Epithelial cell of proximal tubule (primary cell): ENCODE measurements around the gene ACTL8. TPM values are rescaled to one million over a fixed set of nuclear protein-coding genes. Genes with fewer than 3 reads are reported as not detected.

ENCODE experiments used
- DNase-seq: peaks from one replicate; pipeline ENCODE4 v3.0.0-alpha.2; 2011; ENCODE audit warnings: low read depth
- H3K4me3 ChIP-seq: 2 replicates; pipeline ENCODE4 v1.5.1; 2011; ENCODE audit warnings: low read depth, mild to moderate bottlenecking, low read length
- total RNA-seq: library from RNA; depleted of rRNA; stranded (reverse); fragments of >200 nt; gene quantifications from 2 replicates; pipeline ENCODE4 v1.2.3, GENCODE V29; 2015
- TF ChIP-seq, protein P1 (sequence below): conservative IDR thresholded peaks from 2 replicates; pipeline ENCODE4 v1.5.1; 2012; ENCODE audit warnings: low read depth, mild to moderate bottlenecking, low read length

ACTL8 gene
- total RNA-seq, 1 donor from 2014 or later: not detected

- TF ChIP-seq, protein P1, sequence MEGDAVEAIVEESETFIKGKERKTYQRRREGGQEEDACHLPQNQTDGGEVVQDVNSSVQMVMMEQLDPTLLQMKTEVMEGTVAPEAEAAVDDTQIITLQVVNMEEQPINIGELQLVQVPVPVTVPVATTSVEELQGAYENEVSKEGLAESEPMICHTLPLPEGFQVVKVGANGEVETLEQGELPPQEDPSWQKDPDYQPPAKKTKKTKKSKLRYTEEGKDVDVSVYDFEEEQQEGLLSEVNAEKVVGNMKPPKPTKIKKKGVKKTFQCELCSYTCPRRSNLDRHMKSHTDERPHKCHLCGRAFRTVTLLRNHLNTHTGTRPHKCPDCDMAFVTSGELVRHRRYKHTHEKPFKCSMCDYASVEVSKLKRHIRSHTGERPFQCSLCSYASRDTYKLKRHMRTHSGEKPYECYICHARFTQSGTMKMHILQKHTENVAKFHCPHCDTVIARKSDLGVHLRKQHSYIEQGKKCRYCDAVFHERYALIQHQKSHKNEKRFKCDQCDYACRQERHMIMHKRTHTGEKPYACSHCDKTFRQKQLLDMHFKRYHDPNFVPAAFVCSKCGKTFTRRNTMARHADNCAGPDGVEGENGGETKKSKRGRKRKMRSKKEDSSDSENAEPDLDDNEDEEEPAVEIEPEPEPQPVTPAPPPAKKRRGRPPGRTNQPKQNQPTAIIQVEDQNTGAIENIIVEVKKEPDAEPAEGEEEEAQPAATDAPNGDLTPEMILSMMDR: no peak
Observed at GRCh38 chr1:17865912-17866739, 111.0 kb downstream of the ACTL8 start.

DNA sequence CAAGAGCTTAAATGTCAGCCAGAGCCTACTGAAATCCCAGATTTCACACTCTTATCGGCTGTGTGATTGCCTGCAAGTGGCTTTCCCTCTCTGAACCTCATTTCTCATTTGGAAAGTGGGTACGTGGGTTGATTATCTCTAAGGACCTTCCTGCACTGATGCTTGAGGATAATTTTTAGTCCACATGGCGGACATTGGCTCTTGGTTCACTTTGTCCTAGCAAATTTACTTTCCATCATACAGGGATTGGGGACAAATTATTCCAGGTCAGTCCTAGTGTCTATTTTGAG lies 111.6 kb downstream of the ACTL8 start:
- H3K4me3 ChIP-seq: no peak overlapping the region
- TF ChIP-seq, protein P1: no peak
- DNase-seq: no peak

More at GRCh38 chr1:17865912-17866739, 111.0 kb downstream of the ACTL8 start:
- peak; percentile 56 for DNase-seq
- no peak overlapping the region for H3K4me3 ChIP-seq

DNA sequence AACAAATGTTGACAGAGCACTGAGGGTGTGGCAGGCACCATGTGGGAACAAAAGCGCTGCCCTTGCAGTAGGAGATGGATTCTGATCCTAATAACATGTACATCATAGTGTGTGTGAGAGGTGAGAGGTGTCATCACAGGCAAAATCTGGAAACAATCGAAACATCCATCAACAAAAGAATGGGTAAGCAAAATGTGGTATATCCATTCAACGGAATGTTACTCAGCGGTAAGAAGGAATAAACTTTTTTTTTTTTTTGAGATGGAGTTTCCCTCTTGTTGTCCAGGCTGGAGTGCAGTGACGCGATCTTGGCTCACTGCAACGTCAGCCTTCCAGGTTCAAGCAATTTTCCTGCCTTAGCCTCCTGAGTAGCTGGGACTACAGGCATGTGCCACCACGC lies 112.3 kb downstream of the ACTL8 start:
- H3K4me3 ChIP-seq: no peak overlapping the region
- DNase-seq: no peak
- TF ChIP-seq, protein P1: no peak

DNA sequence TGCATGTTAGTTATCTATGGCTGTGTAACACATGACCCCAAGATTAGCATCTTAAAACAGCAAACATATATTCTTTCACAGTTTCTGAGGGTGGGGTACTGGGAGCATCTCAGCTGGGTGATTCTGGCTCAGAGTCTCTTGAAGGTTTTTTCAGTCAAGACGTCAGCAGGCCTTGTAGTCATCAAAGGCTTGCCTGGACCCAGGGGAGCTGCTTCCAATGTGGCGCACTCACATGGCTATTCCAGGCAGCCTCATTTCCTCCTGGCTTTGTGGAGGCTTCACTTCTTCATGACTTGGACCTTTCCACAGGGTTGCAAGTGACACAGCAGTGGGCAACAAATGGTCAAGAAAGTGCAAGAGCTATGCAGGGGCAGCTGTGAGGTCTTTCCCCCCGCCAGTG lies 114.7 kb downstream of the ACTL8 start:
- TF ChIP-seq, protein P1: no peak
- DNase-seq: no peak
- H3K4me3 ChIP-seq: no peak overlapping the region

DNA sequence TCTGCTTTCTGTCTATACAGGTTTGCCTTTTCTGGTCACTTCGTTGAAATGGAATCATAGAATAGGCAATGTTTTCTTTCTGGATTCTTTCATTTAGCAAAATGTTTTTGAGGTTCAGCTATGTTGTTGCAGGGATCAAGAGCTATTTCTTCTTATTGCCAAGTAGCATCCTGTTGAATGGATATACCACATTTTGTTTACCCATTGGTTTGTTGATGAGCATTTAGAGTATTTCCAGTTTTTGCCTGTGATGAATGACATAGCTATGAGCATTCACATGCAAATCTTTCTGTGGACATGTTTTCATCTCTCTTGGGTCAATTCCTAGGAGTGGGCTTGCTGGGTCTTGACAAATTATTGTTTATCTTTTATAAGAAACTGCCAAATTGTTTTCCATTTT lies 115.5 kb downstream of the ACTL8 start:
- no peak for DNase-seq
- H3K4me3 ChIP-seq: no peak overlapping the region
- TF ChIP-seq, protein P1: no peak

DNA sequence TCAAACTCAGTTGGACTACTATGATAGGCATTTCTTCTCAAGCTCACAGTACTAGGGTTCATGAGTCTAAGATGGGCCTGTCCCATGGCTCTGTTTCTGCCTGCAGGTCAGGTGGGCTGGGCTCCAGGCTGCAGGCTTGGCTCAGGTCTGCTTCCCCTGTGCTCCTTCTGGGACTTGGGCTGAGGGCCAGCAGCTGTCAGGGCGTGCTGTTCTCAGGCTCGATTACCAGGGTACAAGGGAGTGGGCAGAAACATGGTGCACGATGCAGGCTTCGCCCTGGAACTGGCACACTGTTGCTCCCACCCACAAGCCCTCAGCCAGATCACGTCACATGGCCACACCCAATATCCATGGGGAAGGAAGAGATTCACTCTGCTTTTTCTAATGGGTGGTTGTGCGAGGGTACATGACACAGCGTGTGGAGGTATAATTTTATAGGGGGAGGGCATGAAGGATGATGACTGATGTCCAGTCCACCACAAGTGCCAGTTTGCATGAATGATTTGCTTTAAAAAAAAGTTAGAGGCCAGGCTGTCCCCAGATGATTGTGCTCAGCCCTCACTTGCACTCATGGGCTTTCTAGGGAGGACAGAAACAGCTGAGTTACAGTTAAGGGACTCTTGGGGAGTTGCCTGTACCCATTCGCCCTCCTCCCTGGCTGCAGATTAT lies 118.0 kb downstream of the ACTL8 start:
- TF ChIP-seq, protein P1: no peak
- H3K4me3 ChIP-seq: no peak overlapping the region
- DNase-seq: no peak
